Stomach (tissue), 4 donors: Measurements from ENCODE around the gene GLIS2.

Experiments
- CTCF ChIP-seq, 7 experiments: fragments of 450-650 bp in 4 of 7; fragments of 200-600 bp in 3 of 7; sonication (generic) in 3 of 7; IDR thresholded peaks; one replicate each; pipeline ENCODE4 v1.5.1; 2016 to 2019; ENCODE audit warnings: antibody characterized with exemption in 7 of 7, control low read depth in 2 of 7, mild to moderate bottlenecking in 1 of 7
- EP300 ChIP-seq: sonication (generic); formaldehyde crosslinking; IDR thresholded peaks from one replicate; pipeline ENCODE4 v1.6.1; 2017; ENCODE audit warnings: antibody characterized with exemption
- POLR2A ChIP-seq, 4 donors: fragments of 450-650 bp; IDR thresholded peaks; one replicate each; pipeline ENCODE4 v1.6.1; 2016; ENCODE audit warnings: antibody characterized with exemption in 4 of 4, control low read depth in 2 of 4, mild to moderate bottlenecking in 1 of 4, moderate library complexity in 1 of 4
- POLR2AphosphoS5 ChIP-seq, 3 donors: sonication (generic); formaldehyde crosslinking; IDR thresholded peaks; one replicate each; pipeline ENCODE4 v1.6.1; 2016; ENCODE audit warnings: antibody characterized with exemption in 3 of 3

- TF ChIP-seq POLR2A (IDR thresholded peaks at IDR 0.05) (no peak), CTCF (IDR thresholded peaks at IDR 0.05) (no peak), EP300 (no peak), POLR2AphosphoS5 (IDR thresholded peaks at IDR 0.05) (no peak)
Measured at GRCh38 chr16:4361944-4362311, 46.1 kb downstream of the GLIS2 start.
